DOHH2 (cell line): Measurements from ENCODE around the gene IRF4.

Experiments used
- EZH2phosphoT487 ChIP-seq: fragments of 200-600 bp; sonication (generic); IDR thresholded peaks from 2 replicates; pipeline ENCODE4 v1.6.1; 2017; ENCODE audit warnings: borderline replicate concordance, mild to moderate bottlenecking, antibody characterized with exemption, low read length, moderate library complexity, mixed read lengths
- TF ChIP-seq, protein P1 (sequence below): fragments of 200-600 bp; sonication (generic); IDR thresholded peaks from one replicate; pipeline ENCODE4 v1.5.1; 2014; ENCODE audit warnings: antibody characterized with exemption, mild to moderate bottlenecking, low read depth, low read length; ENCODE audit not compliant: poor library complexity, severe bottlenecking

DNA sequence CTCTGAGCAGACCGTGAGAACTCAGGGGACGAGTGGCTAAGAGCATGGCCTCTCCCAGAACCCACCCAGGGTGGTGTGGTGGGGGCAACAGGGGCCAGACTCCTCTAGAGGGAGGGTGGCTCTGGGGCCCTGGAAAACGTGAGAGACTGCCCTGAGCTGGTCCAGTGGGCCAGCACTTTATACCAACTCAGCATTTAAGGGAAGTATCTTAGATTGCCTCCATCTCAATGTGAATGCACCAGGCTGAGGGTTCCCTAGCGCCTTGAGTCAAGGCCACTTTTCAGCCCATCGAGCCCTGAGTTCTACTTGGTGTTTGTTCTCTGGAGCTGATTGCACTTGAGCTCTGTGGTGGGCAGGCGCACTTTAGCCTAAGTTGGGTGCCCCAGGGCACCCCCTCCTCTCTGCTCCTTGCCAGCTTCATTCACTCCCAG, 42.0 kb upstream of the IRF4 start:
- TF ChIP-seq, protein P1, sequence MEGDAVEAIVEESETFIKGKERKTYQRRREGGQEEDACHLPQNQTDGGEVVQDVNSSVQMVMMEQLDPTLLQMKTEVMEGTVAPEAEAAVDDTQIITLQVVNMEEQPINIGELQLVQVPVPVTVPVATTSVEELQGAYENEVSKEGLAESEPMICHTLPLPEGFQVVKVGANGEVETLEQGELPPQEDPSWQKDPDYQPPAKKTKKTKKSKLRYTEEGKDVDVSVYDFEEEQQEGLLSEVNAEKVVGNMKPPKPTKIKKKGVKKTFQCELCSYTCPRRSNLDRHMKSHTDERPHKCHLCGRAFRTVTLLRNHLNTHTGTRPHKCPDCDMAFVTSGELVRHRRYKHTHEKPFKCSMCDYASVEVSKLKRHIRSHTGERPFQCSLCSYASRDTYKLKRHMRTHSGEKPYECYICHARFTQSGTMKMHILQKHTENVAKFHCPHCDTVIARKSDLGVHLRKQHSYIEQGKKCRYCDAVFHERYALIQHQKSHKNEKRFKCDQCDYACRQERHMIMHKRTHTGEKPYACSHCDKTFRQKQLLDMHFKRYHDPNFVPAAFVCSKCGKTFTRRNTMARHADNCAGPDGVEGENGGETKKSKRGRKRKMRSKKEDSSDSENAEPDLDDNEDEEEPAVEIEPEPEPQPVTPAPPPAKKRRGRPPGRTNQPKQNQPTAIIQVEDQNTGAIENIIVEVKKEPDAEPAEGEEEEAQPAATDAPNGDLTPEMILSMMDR: no peak
- no peak for TF ChIP-seq EZH2phosphoT487
